GM23248 (cell line): ENCODE results near the gene HIF1AN.

Experiments used
- EZH2 ChIP-seq: fragments of 200-600 bp; sonication (generic); IDR thresholded peaks from 2 replicates; pipeline ENCODE4 v1.6.1; 2018; ENCODE audit warnings: antibody characterized with exemption, mild to moderate bottlenecking; ENCODE audit not compliant: insufficient read depth, poor library complexity, severe bottlenecking
- EZH2phosphoT487 ChIP-seq: fragments of 200-600 bp; sonication (generic); IDR thresholded peaks from 2 replicates; pipeline ENCODE4 v1.6.1; 2018; ENCODE audit warnings: antibody characterized with exemption, moderate library complexity, mild to moderate bottlenecking, low read depth; ENCODE audit not compliant: insufficient read depth

GRCh38 chr10:100551196-100551595 is 15.5 kb downstream of the HIF1AN start:
- no peak for TF ChIP-seq EZH2phosphoT487
- TF ChIP-seq EZH2 = no peak
